H1 (cell line): ENCODE results near the gene AKR1C3.

Experiments
- CHD1 ChIP-seq: IDR thresholded peaks from 2 replicates; pipeline ENCODE4 v1.6.1; 2012; ENCODE audit warnings: low read depth, low read length, improper control_type of control experiment
- CREB1 ChIP-seq: IDR thresholded peaks from 2 replicates; pipeline ENCODE4 v1.6.1; 2012; ENCODE audit warnings: inconsistent platforms
- E2F6 ChIP-seq: IDR thresholded peaks from 2 replicates; pipeline ENCODE4 v1.6.1; 2012; ENCODE audit warnings: inconsistent platforms
- EP300 ChIP-seq, 2 experiments: IDR thresholded peaks; 1 replicate in 1 of 2; 2 replicates in 1 of 2; pipeline ENCODE4 v1.6.1; 2011 to 2012; ENCODE audit warnings: low read depth in 2 of 2, low read length in 2 of 2, mild to moderate bottlenecking in 2 of 2, borderline replicate concordance in 1 of 2, inconsistent platforms in 1 of 2, moderate library complexity in 1 of 2
- EZH2 ChIP-seq: fragments of 200-600 bp; sonication (generic); IDR thresholded peaks from 2 replicates; pipeline ENCODE4 v1.7.1; 2012; ENCODE audit warnings: low read depth, mild to moderate bottlenecking, moderate library complexity, low read length, inconsistent platforms; ENCODE audit not compliant: severe bottlenecking
- JUN ChIP-seq: IDR thresholded peaks from 2 replicates; pipeline ENCODE4 v1.6.1; 2011; ENCODE audit warnings: low read depth, mild to moderate bottlenecking, improper control_type of control experiment, low read length
- KDM5A ChIP-seq: fragments of 200-600 bp; IDR thresholded peaks from 2 replicates; pipeline ENCODE4 v1.7.1; 2012; ENCODE audit warnings: mild to moderate bottlenecking, low read length, inconsistent platforms, mixed read lengths
- MAFK ChIP-seq: IDR thresholded peaks from 2 replicates; pipeline ENCODE4 v1.6.1; 2012; ENCODE audit warnings: low read depth, mild to moderate bottlenecking, improper control_type of control experiment, low read length
- POLR2A ChIP-seq, 2 experiments: IDR thresholded peaks; 1 replicate in 1 of 2; 2 replicates in 1 of 2; pipeline ENCODE4 v1.6.1; 2011; ENCODE audit warnings: low read depth in 2 of 2, low read length in 2 of 2, mild to moderate bottlenecking in 2 of 2; ENCODE audit errors: control extremely low read depth in 1 of 2
- POLR2AphosphoS5 ChIP-seq: IDR thresholded peaks from 2 replicates; pipeline ENCODE4 v1.6.1; 2011; ENCODE audit warnings: low read depth, low read length
- TAF1 ChIP-seq: IDR thresholded peaks from 2 replicates; pipeline ENCODE4 v1.6.1; 2011; ENCODE audit warnings: mild to moderate bottlenecking, low read depth, low read length
- YY1 ChIP-seq: IDR thresholded peaks from 2 replicates; pipeline ENCODE4 v1.6.1; 2011; ENCODE audit warnings: low read depth, mild to moderate bottlenecking, low read length
- TF ChIP-seq, protein P1 (sequence below), 3 experiments: IDR thresholded peaks; 1 replicate in 2 of 3; 2 replicates in 1 of 3; pipeline versions ENCODE4 v1.5.1 to v1.6.1; 2011; ENCODE audit warnings: low read length in 3 of 3, mild to moderate bottlenecking in 3 of 3, inconsistent platforms in 2 of 3, low read depth in 1 of 3, moderate library complexity in 1 of 3; ENCODE audit not compliant: insufficient read depth in 1 of 3; ENCODE audit errors: control extremely low read depth in 1 of 3

GRCh38 chr10:5143137-5143536 is 48.9 kb downstream of the AKR1C3 start:
- TF ChIP-seq, protein P1, sequence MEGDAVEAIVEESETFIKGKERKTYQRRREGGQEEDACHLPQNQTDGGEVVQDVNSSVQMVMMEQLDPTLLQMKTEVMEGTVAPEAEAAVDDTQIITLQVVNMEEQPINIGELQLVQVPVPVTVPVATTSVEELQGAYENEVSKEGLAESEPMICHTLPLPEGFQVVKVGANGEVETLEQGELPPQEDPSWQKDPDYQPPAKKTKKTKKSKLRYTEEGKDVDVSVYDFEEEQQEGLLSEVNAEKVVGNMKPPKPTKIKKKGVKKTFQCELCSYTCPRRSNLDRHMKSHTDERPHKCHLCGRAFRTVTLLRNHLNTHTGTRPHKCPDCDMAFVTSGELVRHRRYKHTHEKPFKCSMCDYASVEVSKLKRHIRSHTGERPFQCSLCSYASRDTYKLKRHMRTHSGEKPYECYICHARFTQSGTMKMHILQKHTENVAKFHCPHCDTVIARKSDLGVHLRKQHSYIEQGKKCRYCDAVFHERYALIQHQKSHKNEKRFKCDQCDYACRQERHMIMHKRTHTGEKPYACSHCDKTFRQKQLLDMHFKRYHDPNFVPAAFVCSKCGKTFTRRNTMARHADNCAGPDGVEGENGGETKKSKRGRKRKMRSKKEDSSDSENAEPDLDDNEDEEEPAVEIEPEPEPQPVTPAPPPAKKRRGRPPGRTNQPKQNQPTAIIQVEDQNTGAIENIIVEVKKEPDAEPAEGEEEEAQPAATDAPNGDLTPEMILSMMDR (IDR thresholded peaks at IDR 0.05; ENCODE audit: control extremely low read depth in 1 of 3, insufficient read depth in 1 of 3, low read depth in 1 of 3, low read length in 3 of 3): no peak
- no peak for TF ChIP-seq POLR2AphosphoS5
- TF ChIP-seq JUN: no peak
- TF ChIP-seq POLR2A (IDR thresholded peaks at IDR 0.05; ENCODE audit: control extremely low read depth in 1 of 2, low read depth in 2 of 2, low read length in 2 of 2): no peak
- TF ChIP-seq KDM5A: no peak
- TF ChIP-seq CREB1: no peak
- no peak for TF ChIP-seq TAF1
- TF ChIP-seq MAFK: no peak
- TF ChIP-seq EZH2: no peak
- TF ChIP-seq EP300 (IDR thresholded peaks at IDR 0.05; ENCODE audit: borderline replicate concordance in 1 of 2, low read depth in 2 of 2, low read length in 2 of 2): no peak
- no peak for TF ChIP-seq E2F6
- TF ChIP-seq CHD1: no peak
- no peak for TF ChIP-seq YY1
